WTC11 (cell line): ENCODE results near the gene TGFBI.

Experiments used
- ELF4 ChIP-seq: sonication (generic); formaldehyde crosslinking; IDR thresholded peaks from 2 replicates; pipeline ENCODE4 v1.8.1; 2022; ENCODE audit warnings: low read depth, mild to moderate bottlenecking, moderate library complexity, missing genetic modification reagents
- EMX1 ChIP-seq: fragments of 250-450 bp; sonication (Bioruptor Pico); IDR thresholded peaks from 2 replicates; pipeline ENCODE4 v1.8.0; 2021; ENCODE audit warnings: mild to moderate bottlenecking
- FOXJ3 ChIP-seq: sonication (generic); formaldehyde crosslinking; IDR thresholded peaks from 2 replicates; pipeline ENCODE4 v1.9.0; 2021; ENCODE audit warnings: missing genetic modification reagents, mild to moderate bottlenecking, borderline replicate concordance
- MAX ChIP-seq: sonication (generic); formaldehyde crosslinking; IDR thresholded peaks from 2 replicates; pipeline ENCODE4 v1.8.0; 2022; ENCODE audit warnings: mild to moderate bottlenecking, missing genetic modification reagents
- NFATC4 ChIP-seq: fragments of 250-450 bp; sonication (Bioruptor Pico); IDR thresholded peaks from 2 replicates; pipeline ENCODE4 v1.9.0; 2021; ENCODE audit warnings: mild to moderate bottlenecking
- TF ChIP-seq, protein P1 (sequence below): fragments of 200-600 bp; IDR thresholded peaks from 2 replicates; pipeline ENCODE4 v1.8.0; 2022; ENCODE audit warnings: antibody characterized with exemption

DNA sequence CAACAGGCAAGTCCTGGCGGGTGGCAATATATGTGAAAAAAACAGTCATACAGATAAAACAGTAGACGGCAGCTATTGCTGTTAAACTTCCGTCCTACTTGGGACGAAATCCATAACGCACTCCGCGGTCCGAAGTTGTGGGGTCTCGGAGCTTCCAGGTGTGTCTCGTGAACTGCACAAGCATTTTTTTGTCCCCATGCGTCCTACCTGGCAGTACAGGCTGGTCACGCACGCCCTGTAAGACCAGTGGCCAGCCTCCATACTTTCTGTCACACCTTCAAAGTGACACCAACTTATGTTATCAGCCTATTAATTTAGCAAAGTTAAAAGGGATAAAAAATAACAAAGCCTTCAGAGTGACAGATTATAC is 51.3 kb downstream of the TGFBI start:
- TF ChIP-seq, protein P1, sequence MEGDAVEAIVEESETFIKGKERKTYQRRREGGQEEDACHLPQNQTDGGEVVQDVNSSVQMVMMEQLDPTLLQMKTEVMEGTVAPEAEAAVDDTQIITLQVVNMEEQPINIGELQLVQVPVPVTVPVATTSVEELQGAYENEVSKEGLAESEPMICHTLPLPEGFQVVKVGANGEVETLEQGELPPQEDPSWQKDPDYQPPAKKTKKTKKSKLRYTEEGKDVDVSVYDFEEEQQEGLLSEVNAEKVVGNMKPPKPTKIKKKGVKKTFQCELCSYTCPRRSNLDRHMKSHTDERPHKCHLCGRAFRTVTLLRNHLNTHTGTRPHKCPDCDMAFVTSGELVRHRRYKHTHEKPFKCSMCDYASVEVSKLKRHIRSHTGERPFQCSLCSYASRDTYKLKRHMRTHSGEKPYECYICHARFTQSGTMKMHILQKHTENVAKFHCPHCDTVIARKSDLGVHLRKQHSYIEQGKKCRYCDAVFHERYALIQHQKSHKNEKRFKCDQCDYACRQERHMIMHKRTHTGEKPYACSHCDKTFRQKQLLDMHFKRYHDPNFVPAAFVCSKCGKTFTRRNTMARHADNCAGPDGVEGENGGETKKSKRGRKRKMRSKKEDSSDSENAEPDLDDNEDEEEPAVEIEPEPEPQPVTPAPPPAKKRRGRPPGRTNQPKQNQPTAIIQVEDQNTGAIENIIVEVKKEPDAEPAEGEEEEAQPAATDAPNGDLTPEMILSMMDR, result no peak
- TF ChIP-seq MAX (CRISPR knock-in tag) (no peak), NFATC4 (CRISPR knock-in tag) (no peak), EMX1 (CRISPR knock-in tag) (no peak), FOXJ3 (CRISPR knock-in tag) (no peak), ELF4 (no peak)
